HepG2 (cell line): ENCODE measurements around the gene CDKN3. TPM values are rescaled to one million over a fixed set of nuclear protein-coding genes. Genes with fewer than 3 reads are reported as not detected.
"Not testable (repeated sequence)": the region's sequence is repeated elsewhere in the genome, so short reads cannot be mapped to it uniquely, and the experiment has no call there.

ENCODE experiments used
- ATAC-seq: fragments of 200-7000 bp; cut with Tn5 transposase; 3 replicates; pipeline ENCODE4 v1.9.1; 2020; ENCODE audit warnings: mild to moderate bottlenecking, moderate library complexity
- BruUV-seq: library from RNA; stranded (reverse); fragments of 400-500 nt; replicated peaks from 2 replicates; lab custom pipeline; 2021; lab: Mats Ljungman, UMichigan
- CTCF ChIA-PET: fragments of 300-600 bp; formaldehyde crosslinking; extraction: SDS; loops from one replicate; lab custom pipeline; 2021; ENCODE audit warnings: low total read pairs, inconsistent platforms, low intra/inter-chr PET ratio; lab: Yijun Ruan, JAX
- POLR2A ChIA-PET: fragments of 350-600 bp; sonication (Branson Sonifier 250); formaldehyde crosslinking; loops from one replicate; lab custom pipeline; 2020; ENCODE audit warnings: antibody characterized with exemption, inconsistent platforms; lab: Yijun Ruan, JAX
- DNase-seq: peaks from one replicate; pipeline ENCODE4 v3.0.0-alpha.2; 2015; ENCODE audit warnings: low spot score
- FAIRE-seq: peaks from 3 replicates; lab custom pipeline; 2011; peaks lifted over from hg19 to GRCh38; lab: Jason Lieb, UNC
- H2AFZ ChIP-seq: one replicate; pipeline ENCODE4 v1.6.1; 2011; ENCODE audit warnings: low read length, inconsistent platforms
- H3K27ac ChIP-seq: fragments of 300-600 bp; 3 replicates; pipeline ENCODE4 v1.8.0; 2011; ENCODE audit warnings: mixed run types, mild to moderate bottlenecking, mixed read lengths, low read length, inconsistent platforms; ENCODE audit not compliant: insufficient read depth; ENCODE audit errors: extremely low read length
- H3K27me3 ChIP-seq, 2 experiments: fragments of 200-600 bp in 1 of 2; 2 replicates in 1 of 2; 3 replicates in 1 of 2; pipeline versions ENCODE4 v1.6.0 to v1.8.0; 2011; ENCODE audit warnings: low read length in 2 of 2, mild to moderate bottlenecking in 2 of 2, moderate library complexity in 2 of 2, inconsistent platforms in 1 of 2; ENCODE audit not compliant: insufficient read depth in 2 of 2, control insufficient read depth in 1 of 2
- H3K36me3 ChIP-seq, 2 experiments: fragments of 200-600 bp in 1 of 2; replicated peaks in 1 of 2; 2 replicates in 1 of 2; 3 replicates in 1 of 2; pipeline versions ENCODE4 v1.5.1 to v1.8.0; 2011; ENCODE audit warnings: low read length in 2 of 2, inconsistent platforms in 1 of 2; ENCODE audit not compliant: insufficient read depth in 2 of 2, control insufficient read depth in 1 of 2
- H3K4me1 ChIP-seq: 2 replicates; pipeline ENCODE4 v1.5.1; 2012; ENCODE audit warnings: low read length, inconsistent platforms; ENCODE audit not compliant: insufficient read depth
- H3K4me2 ChIP-seq: 2 replicates; pipeline ENCODE4 v1.6.0; 2011; ENCODE audit warnings: low read depth, low read length, inconsistent platforms
- H3K4me3 ChIP-seq, 3 experiments: fragments of 200-600 bp in 1 of 3; sonication (generic), shearing (Covaris generic) in 1 of 3; replicated peaks in 1 of 3; 2 replicates each; pipeline ENCODE4 v1.5.1; 2011 to 2016; ENCODE audit warnings: low read length in 3 of 3, inconsistent platforms in 2 of 3, low read depth in 2 of 3, mild to moderate bottlenecking in 2 of 3, control low read depth in 1 of 3, mixed read lengths in 1 of 3; ENCODE audit not compliant: insufficient read depth in 1 of 3
- H3K79me2 ChIP-seq: one replicate; pipeline ENCODE4 v1.6.1; 2011; ENCODE audit warnings: low read length, inconsistent platforms; ENCODE audit not compliant: insufficient read depth
- H3K9ac ChIP-seq: 2 replicates; pipeline ENCODE4 v1.6.0; 2011; ENCODE audit warnings: mild to moderate bottlenecking, low read depth, low read length, inconsistent platforms; ENCODE audit not compliant: insufficient read depth
- H3K9me3 ChIP-seq: 2 replicates; pipeline ENCODE4 v1.5.1; 2012; ENCODE audit warnings: mild to moderate bottlenecking, low read length
- H4K20me1 ChIP-seq: 2 replicates; pipeline ENCODE4 v1.6.0; 2011; ENCODE audit warnings: inconsistent platforms, mild to moderate bottlenecking, low read length, moderate library complexity; ENCODE audit not compliant: insufficient read depth
- ATF5 ChIP-seq: sonication (generic); formaldehyde crosslinking; IDR thresholded peaks from 2 replicates; pipeline ENCODE4 v1.4.0; 2020; ENCODE audit warnings: mild to moderate bottlenecking, low read depth, missing genetic modification reagents
- HBP1 ChIP-seq: IDR thresholded peaks from 2 replicates; pipeline ENCODE4 v1.6.1; 2016; ENCODE audit warnings: low read depth, control low read depth
- HNRNPK ChIP-seq: fragments of 200-400 bp; formaldehyde crosslinking; IDR thresholded peaks from 2 replicates; pipeline ENCODE4 v1.6.1; 2018; ENCODE audit warnings: low read length, low read depth, moderate library complexity, mild to moderate bottlenecking; ENCODE audit not compliant: poor library complexity, severe bottlenecking
- MXD1 ChIP-seq: sonication (generic); formaldehyde crosslinking; IDR thresholded peaks from 2 replicates; pipeline ENCODE4 v1.4.0; 2020; ENCODE audit warnings: mild to moderate bottlenecking, missing genetic modification reagents
- PCBP1 ChIP-seq: fragments of 200-400 bp; formaldehyde crosslinking; IDR thresholded peaks from 2 replicates; pipeline ENCODE4 v1.6.1; 2017; ENCODE audit warnings: mild to moderate bottlenecking, low read depth, low read length, borderline replicate concordance
- ZFP37 ChIP-seq: sonication (generic); formaldehyde crosslinking; IDR thresholded peaks from 2 replicates; pipeline ENCODE4 v1.4.0; 2020; ENCODE audit warnings: missing genetic modification reagents, borderline replicate concordance
- ZNF33B ChIP-seq: sonication (generic); formaldehyde crosslinking; IDR thresholded peaks from 2 replicates; pipeline ENCODE4 v1.5.1; 2020; ENCODE audit warnings: mild to moderate bottlenecking, missing genetic modification reagents
- ZNF414 ChIP-seq: sonication (generic); formaldehyde crosslinking; IDR thresholded peaks from 2 replicates; pipeline ENCODE4 v1.5.0; 2020; ENCODE audit warnings: missing genetic modification reagents
- ZNF441 ChIP-seq: sonication (generic); formaldehyde crosslinking; IDR thresholded peaks from 2 replicates; pipeline ENCODE4 v1.7.0; 2021; ENCODE audit warnings: missing genetic modification reagents, borderline replicate concordance
- ZNF770 ChIP-seq: sonication (generic); formaldehyde crosslinking; IDR thresholded peaks from 2 replicates; pipeline ENCODE4 v1.5.0; 2020; ENCODE audit warnings: mild to moderate bottlenecking, missing genetic modification reagents
- ZNF792 ChIP-seq: IDR thresholded peaks from 2 replicates; pipeline ENCODE4 v1.6.1; 2016
- WGBS: methylation state at CpG from one replicate; pipeline ENCODE4 v1.1.6; 2017; ENCODE audit warnings: low lambda C conversion rate; 5-methylcytosine and 5-hydroxymethylcytosine counted together
- in situ Hi-C: cut with HindIII; loops from 2 replicates; pipeline ENCODE4 v1.10.0; 2017; ENCODE audit warnings: low pct_unique_long_range_greater_than_20kb; ENCODE audit not compliant: extremely low pct_ligation_motif_present
- intact Hi-C: fragments of 100-400 bp; cut with micrococcal nuclease; formaldehyde crosslinking; loops from one replicate; pipeline ENCODE4 v1.10.0; 2022; ENCODE audit not compliant: unreplicated experiment
- polyA plus RNA-seq, 8 experiments: library from polyadenylated mRNA; depleted of rRNA in 3 of 8; stranded (reverse) in 7 of 8; unstranded in 1 of 8; fragments of >200 nt; fragmentation: Illumina TruSeq in 4 of 8; extraction: Trizol in 4 of 8; gene quantifications; 2 replicates each; pipeline versions ENCODE4 v1.2.1 to v1.2.3, GENCODE V29; 2011 to 2016; ENCODE audit warnings: low read depth in 4 of 8, missing spikeins in 1 of 8, mixed read lengths in 1 of 8; ENCODE audit not compliant: insufficient read depth in 1 of 8
- total RNA-seq, 5 experiments: library from RNA; depleted of rRNA; stranded (reverse); fragments of >200 nt; fragmentation: Illumina TruSeq; extraction: Trizol; gene quantifications; 2 replicates each; pipeline ENCODE4 v1.2.3, GENCODE V29; 2016; ENCODE audit warnings: low read depth in 1 of 5

The CDKN3 gene
- total and polyA plus RNA-seq, 2 of the 13 experiments (the other 11 are each of a cell fraction or from before 2014, with no cell fraction given) = 63.0 to 88.9 TPM

- H3K36me3 ChIP-seq, ATAC-seq, intact Hi-C loops, FAIRE-seq, H3K4me3 ChIP-seq, H3K9ac ChIP-seq, BruUV-seq, in situ Hi-C loops, CTCF ChIA-PET, H3K79me2 ChIP-seq, H3K27ac ChIP-seq, H2AFZ ChIP-seq, DNase-seq, H4K20me1 ChIP-seq, H3K27me3 ChIP-seq: not testable (repeated sequence)
- Histone ChIP-seq H3K4me1 (peaks cover 28% of the 10 kb centered on the region), H3K9me3 (peaks cover 16% of the 10 kb centered on the region), H3K4me2 (peak overlapping the region; percentile 36; the same call in 1 of the 2 replicates)
- POLR2A ChIA-PET = interaction anchor here (0.6 kb wide), 1 partner anchor 76 kb away, joined by 3 read pairs; no protein-coding TSS in a partner anchor
- TF ChIP-seq HNRNPK = peak; percentile 92
- TF ChIP-seq PCBP1 = 0 out of 2 replicates have a peak, but pooled peaks have one; percentile 30
- TF ChIP-seq ZNF770 (CRISPR knock-in tag) = peak; percentile 91
- WGBS = 0% methylated on average over 1 of the region's 1 CpG
These were observed 60.2 kb downstream of the CDKN3 start for GRCh38 chr14:54456820-54457608.

- peaks cover 16% of the 10 kb centered on the region for H3K9me3 ChIP-seq
- no TSS peak for BruUV-seq
- H3K36me3 ChIP-seq = no peaks in the 10 kb centered on the region
- FAIRE-seq = no peak
- H3K9ac ChIP-seq = no peak overlapping the region
- H3K27me3 ChIP-seq = no peaks in the 10 kb centered on the region
- POLR2A ChIA-PET = no interaction called here
- no peak for DNase-seq
- peaks cover 27% of the 10 kb centered on the region for H3K4me1 ChIP-seq
- no peak overlapping the region; a peak in 1 of 6 replicates for H3K4me3 ChIP-seq
- CTCF ChIA-PET = no interaction called here
- 55% methylated on average over 3 of the region's 3 CpGs for WGBS
- H4K20me1 ChIP-seq = no peaks in the 10 kb centered on the region
- ATAC-seq = no peak; the same call in 2 of the 3 replicates
- in situ Hi-C loops (no loop called here), intact Hi-C loops (no loop called here)
- no peaks in the 10 kb centered on the region for H3K79me2 ChIP-seq
- peak overlapping the region; percentile 36; the same call in 1 of the 2 replicates for H3K4me2 ChIP-seq
- no peak overlapping the region for H2AFZ ChIP-seq
- H3K27ac ChIP-seq = no peak overlapping the region
- TF ChIP-seq HBP1 (no peak), ZNF414 (CRISPR knock-in tag) (no peak), ZFP37 (no peak), ZNF792 (CRISPR knock-in tag) (no peak), ZNF441 (no peak), ZNF33B (CRISPR knock-in tag) (no peak), MXD1 (CRISPR knock-in tag) (no peak), ATF5 (no peak)
These were observed 60.8 kb downstream of the CDKN3 start for GRCh38 chr14:54457609-54457996.
